Stimulated activated CD4-positive, alpha-beta T cell treated with anti-CD3 and anti-CD28 coated beads, Interleukin-4, amount 100 ng/mL, for 48 hours (primary cell): ENCODE measurements around the gene DHRS2.
A peak's percentile ranks its signal among the peaks of the same experiment; 100 is the strongest.
"Not testable (repeated sequence)": the region's sequence is repeated elsewhere in the genome, so short reads cannot be mapped to it uniquely, and the experiment has no call there.

Experiments
- DNase-seq, 2 donors: peaks; one replicate each; pipeline ENCODE4 v3.0.0-alpha.2; 2020; ENCODE audit warnings: low read depth in 2 of 2

DHRS2 gene

GRCh38 chr14:23636317-23637211 is at the start of gene DHRS2:
TSS of gene DHRS2 (plus strand) at chr14:23636364. CDS start at chr14:23638865, 2,501 bp downstream.
- no peak for DNase-seq

- DNase-seq = peak; percentile 77 to 82
These were observed 47.1 kb upstream of the DHRS2 start for GRCh38 chr14:23588884-23589598.

GRCh38 chr14:23589606-23590005 is 46.6 kb upstream of the DHRS2 start:
- no peak for DNase-seq

- DNase-seq = no peak
These were observed 46.0 kb upstream of the DHRS2 start for GRCh38 chr14:23590198-23590597.

GRCh38 chr14:23594191-23594590 is 42.0 kb upstream of the DHRS2 start:
- not testable (repeated sequence) for DNase-seq

- no peak for DNase-seq
These were observed 35.8 kb upstream of the DHRS2 start for GRCh38 chr14:23600322-23600707.

GRCh38 chr14:23600806-23601205 is 35.4 kb upstream of the DHRS2 start:
- no peak for DNase-seq

- DNase-seq = no peak
These were observed 34.7 kb upstream of the DHRS2 start for GRCh38 chr14:23601424-23601823.

- no peak for DNase-seq
These were observed 34.4 kb upstream of the DHRS2 start for GRCh38 chr14:23601845-23602180.

GRCh38 chr14:23602181-23603095 is 33.7 kb upstream of the DHRS2 start:
- no peak for DNase-seq

GRCh38 chr14:23603103-23603502 is 33.1 kb upstream of the DHRS2 start:
- no peak for DNase-seq

- DNase-seq = no peak
These were observed 32.0 kb upstream of the DHRS2 start for GRCh38 chr14:23604148-23604547.

- DNase-seq = no peak
These were observed 31.4 kb upstream of the DHRS2 start for GRCh38 chr14:23604675-23605170.

GRCh38 chr14:23605931-23606585 is 30.1 kb upstream of the DHRS2 start:
- no peak for DNase-seq

- no peak for DNase-seq
These were observed 27.7 kb upstream of the DHRS2 start for GRCh38 chr14:23608454-23608853.

GRCh38 chr14:23609001-23609400 is 27.2 kb upstream of the DHRS2 start:
- DNase-seq = no peak

GRCh38 chr14:23609411-23610089 is 26.6 kb upstream of the DHRS2 start:
- not testable (repeated sequence) for DNase-seq

- DNase-seq = no peak
These were observed 25.9 kb upstream of the DHRS2 start for GRCh38 chr14:23610090-23610814.

GRCh38 chr14:23610815-23611289 is 25.3 kb upstream of the DHRS2 start:
- DNase-seq = no peak

- DNase-seq = no peak
These were observed 23.8 kb upstream of the DHRS2 start for GRCh38 chr14:23612354-23612732.
